ENCODE results near the gene CLN5. TPM values are rescaled to one million over a fixed set of nuclear protein-coding genes. Genes with fewer than 3 reads are reported as not detected.

CLN5 gene
- total and polyA plus RNA-seq, 2 of the 13 experiments (the other 11 are each of a cell fraction or from before 2014, with no cell fraction given) = 10.1 to 13.7 TPM

DNA sequence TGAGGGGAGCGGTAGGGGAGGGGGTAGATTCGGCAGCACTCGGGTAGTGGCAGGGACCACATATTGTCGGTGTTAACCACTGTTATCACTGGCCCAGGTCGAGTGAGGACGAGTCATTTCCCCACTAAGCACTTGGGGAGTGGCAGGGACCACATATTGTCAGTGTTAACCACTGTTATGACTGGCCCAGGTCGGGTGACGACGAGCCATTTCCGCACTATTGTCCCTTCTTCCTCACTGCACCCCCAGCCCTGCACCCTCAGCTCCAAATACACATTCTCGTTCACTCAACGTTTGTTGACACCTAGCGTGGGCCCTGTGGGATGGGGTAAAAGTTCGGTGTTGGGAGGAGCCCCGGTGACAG, 467 bp upstream of the CLN5 start (continued):
- peak; percentile 81 for TF ChIP-seq ZBTB38 (CRISPR knock-in tag; IDR thresholded peaks at IDR 0.05)

DNA sequence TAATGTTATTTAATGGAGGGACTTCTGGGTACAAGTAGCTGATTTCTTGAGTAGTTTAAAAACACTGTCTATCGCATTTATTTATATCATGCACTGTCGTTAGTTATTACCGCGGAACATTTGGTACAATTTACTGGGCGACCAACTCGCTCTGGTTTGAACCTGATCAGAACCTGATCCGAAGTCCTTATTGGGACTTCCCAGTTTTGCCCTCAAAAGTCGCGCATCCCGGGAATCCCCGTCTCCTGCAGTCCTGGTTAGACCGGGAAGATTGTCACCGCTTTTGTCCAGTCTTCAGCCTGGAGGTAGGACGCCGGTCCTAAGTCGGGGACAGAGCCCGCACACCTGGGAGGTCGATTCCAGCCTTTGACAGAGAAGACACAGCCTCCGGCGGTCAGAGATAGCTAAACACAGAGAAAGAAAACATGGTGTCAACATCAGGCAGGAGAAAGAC, 694 bp downstream of the CLN5 start:
- ATAC-seq (peak; percentile 52), FAIRE-seq (no peak), DNase-seq (ENCODE audit: low spot score) (no peak)
- intact Hi-C loops (cut with micrococcal nuclease; ENCODE audit: unreplicated experiment) = no loop called here
- Histone ChIP-seq H4K20me1 (ENCODE audit: insufficient read depth, low read length) (no peaks in the 10 kb centered on the region), H3K4me1 (ENCODE audit: insufficient read depth, low read length) (peaks cover 23% of the 10 kb centered on the region), H3K9ac (ENCODE audit: insufficient read depth, low read depth, low read length) (peak overlapping the region; percentile 84), H3K9me3 (ENCODE audit: low read length) (no peaks in the 10 kb centered on the region), H3K27me3 (ENCODE audit: control insufficient read depth in 1 of 2, insufficient read depth in 2 of 2, low read length in 2 of 2) (peaks cover 0 to 7% of the 10 kb centered on the region in 2 experiments; a peak in 2 of 5 replicates), H3K4me2 (ENCODE audit: low read depth, low read length) (peak overlapping the region; percentile 85), H3K79me2 (ENCODE audit: insufficient read depth, low read length) (no peaks in the 10 kb centered on the region), H2AFZ (ENCODE audit: low read length) (peak overlapping the region; percentile 55), H3K36me3 (replicated peaks in 1 of 2; ENCODE audit: control insufficient read depth in 1 of 2, insufficient read depth in 2 of 2, low read length in 2 of 2) (0 out of 5 replicates have a peak, but pooled peaks cover 0 to 4% of the 10 kb centered on the region in 2 experiments), H3K4me3 (replicated peaks in 1 of 3; ENCODE audit: insufficient read depth in 1 of 3, low read depth in 2 of 3, low read length in 3 of 3) (peak overlapping the region; percentile 70 to 80 (median 73)), H3K27ac (ENCODE audit: extremely low read length, insufficient read depth, low read length) (peak overlapping the region; percentile 79)
- 2% methylated on average over 16 of the region's 20 CpGs for WGBS (ENCODE audit: low lambda C conversion rate)
- CTCF ChIA-PET (ENCODE audit: low intra/inter-chr PET ratio, low total read pairs) = no interaction called here
- in situ Hi-C loops (cut with HindIII; ENCODE audit: extremely low pct_ligation_motif_present, low pct_unique_long_range_greater_than_20kb) = no loop called here
- BruUV-seq (replicated peaks) = TSS peak; percentile 75
- POLR2A ChIA-PET = interaction anchor here (2.0 to 2.3 kb wide), 2 partner anchors 9 to 34 kb away, joined by 7 to 12 read pairs; partner anchors contain the start of gene FBXL3
- TF ChIP-seq NR1H2 (CRISPR knock-in tag; IDR thresholded peaks at IDR 0.05; ENCODE audit: borderline replicate concordance, low read depth) (no peak), ATF7-NPFF (CRISPR knock-in tag; IDR thresholded peaks at IDR 0.05; ENCODE audit: low read depth) (no peak), TGIF2 (CRISPR knock-in tag; IDR thresholded peaks at IDR 0.05) (peak; percentile 32; the same call in 1 of the 2 replicates), FOXP1 (IDR thresholded peaks at IDR 0.05) (no peak), FOXP1 (CRISPR knock-in tag; IDR thresholded peaks at IDR 0.05) (no peak), KDM5A (IDR thresholded peaks at IDR 0.05; ENCODE audit: borderline replicate concordance, low read length) (peak; percentile 21; the same call in 1 of the 2 replicates), ZNF703 (CRISPR knock-in tag; IDR thresholded peaks at IDR 0.05; ENCODE audit: borderline replicate concordance) (no peak)
- TF ChIP-seq, protein P1, sequence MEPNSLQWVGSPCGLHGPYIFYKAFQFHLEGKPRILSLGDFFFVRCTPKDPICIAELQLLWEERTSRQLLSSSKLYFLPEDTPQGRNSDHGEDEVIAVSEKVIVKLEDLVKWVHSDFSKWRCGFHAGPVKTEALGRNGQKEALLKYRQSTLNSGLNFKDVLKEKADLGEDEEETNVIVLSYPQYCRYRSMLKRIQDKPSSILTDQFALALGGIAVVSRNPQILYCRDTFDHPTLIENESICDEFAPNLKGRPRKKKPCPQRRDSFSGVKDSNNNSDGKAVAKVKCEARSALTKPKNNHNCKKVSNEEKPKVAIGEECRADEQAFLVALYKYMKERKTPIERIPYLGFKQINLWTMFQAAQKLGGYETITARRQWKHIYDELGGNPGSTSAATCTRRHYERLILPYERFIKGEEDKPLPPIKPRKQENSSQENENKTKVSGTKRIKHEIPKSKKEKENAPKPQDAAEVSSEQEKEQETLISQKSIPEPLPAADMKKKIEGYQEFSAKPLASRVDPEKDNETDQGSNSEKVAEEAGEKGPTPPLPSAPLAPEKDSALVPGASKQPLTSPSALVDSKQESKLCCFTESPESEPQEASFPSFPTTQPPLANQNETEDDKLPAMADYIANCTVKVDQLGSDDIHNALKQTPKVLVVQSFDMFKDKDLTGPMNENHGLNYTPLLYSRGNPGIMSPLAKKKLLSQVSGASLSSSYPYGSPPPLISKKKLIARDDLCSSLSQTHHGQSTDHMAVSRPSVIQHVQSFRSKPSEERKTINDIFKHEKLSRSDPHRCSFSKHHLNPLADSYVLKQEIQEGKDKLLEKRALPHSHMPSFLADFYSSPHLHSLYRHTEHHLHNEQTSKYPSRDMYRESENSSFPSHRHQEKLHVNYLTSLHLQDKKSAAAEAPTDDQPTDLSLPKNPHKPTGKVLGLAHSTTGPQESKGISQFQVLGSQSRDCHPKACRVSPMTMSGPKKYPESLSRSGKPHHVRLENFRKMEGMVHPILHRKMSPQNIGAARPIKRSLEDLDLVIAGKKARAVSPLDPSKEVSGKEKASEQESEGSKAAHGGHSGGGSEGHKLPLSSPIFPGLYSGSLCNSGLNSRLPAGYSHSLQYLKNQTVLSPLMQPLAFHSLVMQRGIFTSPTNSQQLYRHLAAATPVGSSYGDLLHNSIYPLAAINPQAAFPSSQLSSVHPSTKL (CRISPR knock-in tag; IDR thresholded peaks at IDR 0.05) = 0 out of 2 replicates have a peak, but pooled peaks have one; percentile 0
- TF ChIP-seq, protein P2, sequence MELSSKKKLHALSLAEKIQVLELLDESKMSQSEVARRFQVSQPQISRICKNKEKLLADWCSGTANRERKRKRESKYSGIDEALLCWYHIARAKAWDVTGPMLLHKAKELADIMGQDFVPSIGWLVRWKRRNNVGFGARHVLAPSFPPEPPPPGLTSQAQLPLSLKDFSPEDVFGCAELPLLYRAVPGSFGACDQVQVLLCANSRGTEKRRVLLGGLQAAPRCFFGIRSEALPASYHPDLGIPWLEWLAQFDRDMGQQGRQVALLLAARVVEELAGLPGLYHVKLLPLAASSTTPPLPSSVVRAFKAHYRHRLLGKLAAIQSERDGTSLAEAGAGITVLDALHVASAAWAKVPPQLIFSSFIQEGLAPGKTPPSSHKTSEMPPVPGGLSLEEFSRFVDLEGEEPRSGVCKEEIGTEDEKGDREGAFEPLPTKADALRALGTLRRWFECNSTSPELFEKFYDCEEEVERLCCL (CRISPR knock-in tag; IDR thresholded peaks at IDR 0.05; ENCODE audit: borderline replicate concordance) = no peak
- TF ChIP-seq, protein P3, sequence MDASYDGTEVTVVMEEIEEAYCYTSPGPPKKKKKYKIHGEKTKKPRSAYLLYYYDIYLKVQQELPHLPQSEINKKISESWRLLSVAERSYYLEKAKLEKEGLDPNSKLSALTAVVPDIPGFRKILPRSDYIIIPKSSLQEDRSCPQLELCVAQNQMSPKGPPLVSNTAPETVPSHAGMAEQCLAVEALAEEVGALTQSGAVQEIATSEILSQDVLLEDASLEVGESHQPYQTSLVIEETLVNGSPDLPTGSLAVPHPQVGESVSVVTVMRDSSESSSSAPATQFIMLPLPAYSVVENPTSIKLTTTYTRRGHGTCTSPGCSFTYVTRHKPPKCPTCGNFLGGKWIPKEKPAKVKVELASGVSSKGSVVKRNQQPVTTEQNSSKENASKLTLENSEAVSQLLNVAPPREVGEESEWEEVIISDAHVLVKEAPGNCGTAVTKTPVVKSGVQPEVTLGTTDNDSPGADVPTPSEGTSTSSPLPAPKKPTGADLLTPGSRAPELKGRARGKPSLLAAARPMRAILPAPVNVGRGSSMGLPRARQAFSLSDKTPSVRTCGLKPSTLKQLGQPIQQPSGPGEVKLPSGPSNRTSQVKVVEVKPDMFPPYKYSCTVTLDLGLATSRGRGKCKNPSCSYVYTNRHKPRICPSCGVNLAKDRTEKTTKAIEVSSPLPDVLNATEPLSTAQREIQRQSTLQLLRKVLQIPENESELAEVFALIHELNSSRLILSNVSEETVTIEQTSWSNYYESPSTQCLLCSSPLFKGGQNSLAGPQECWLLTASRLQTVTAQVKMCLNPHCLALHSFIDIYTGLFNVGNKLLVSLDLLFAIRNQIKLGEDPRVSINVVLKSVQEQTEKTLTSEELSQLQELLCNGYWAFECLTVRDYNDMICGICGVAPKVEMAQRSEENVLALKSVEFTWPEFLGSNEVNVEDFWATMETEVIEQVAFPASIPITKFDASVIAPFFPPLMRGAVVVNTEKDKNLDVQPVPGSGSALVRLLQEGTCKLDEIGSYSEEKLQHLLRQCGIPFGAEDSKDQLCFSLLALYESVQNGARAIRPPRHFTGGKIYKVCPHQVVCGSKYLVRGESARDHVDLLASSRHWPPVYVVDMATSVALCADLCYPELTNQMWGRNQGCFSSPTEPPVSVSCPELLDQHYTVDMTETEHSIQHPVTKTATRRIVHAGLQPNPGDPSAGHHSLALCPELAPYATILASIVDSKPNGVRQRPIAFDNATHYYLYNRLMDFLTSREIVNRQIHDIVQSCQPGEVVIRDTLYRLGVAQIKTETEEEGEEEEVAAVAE (CRISPR knock-in tag; IDR thresholded peaks at IDR 0.05; ENCODE audit: borderline replicate concordance) = 0 out of 2 replicates have a peak, but pooled peaks have one; percentile 17
- TF ChIP-seq, protein P4, sequence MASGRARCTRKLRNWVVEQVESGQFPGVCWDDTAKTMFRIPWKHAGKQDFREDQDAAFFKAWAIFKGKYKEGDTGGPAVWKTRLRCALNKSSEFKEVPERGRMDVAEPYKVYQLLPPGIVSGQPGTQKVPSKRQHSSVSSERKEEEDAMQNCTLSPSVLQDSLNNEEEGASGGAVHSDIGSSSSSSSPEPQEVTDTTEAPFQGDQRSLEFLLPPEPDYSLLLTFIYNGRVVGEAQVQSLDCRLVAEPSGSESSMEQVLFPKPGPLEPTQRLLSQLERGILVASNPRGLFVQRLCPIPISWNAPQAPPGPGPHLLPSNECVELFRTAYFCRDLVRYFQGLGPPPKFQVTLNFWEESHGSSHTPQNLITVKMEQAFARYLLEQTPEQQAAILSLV (CRISPR knock-in tag; IDR thresholded peaks at IDR 0.05; ENCODE audit: borderline replicate concordance) = no peak

Data from HepG2 (cell line).